Neuronal stem cell (in vitro differentiated cells): ENCODE measurements around the gene CLEC16A.

Source experiments
- DNase-seq: peaks from one replicate; pipeline ENCODE4 v3.0.0-alpha.2; 2013; ENCODE audit warnings: low spot score
- H2AFZ ChIP-seq: one replicate; pipeline ENCODE4 v1.6.1; 2013; ENCODE audit warnings: mild to moderate bottlenecking, low read length, inconsistent platforms
- H2AK5ac ChIP-seq: 2 replicates; pipeline ENCODE4 v1.6.1; 2013; ENCODE audit warnings: low read depth, mild to moderate bottlenecking, inconsistent platforms, low read length, moderate library complexity, mixed read lengths
- H2BK120ac ChIP-seq: 2 replicates; pipeline ENCODE4 v1.6.1; 2013; ENCODE audit warnings: low read depth, mild to moderate bottlenecking, inconsistent platforms, low read length, moderate library complexity, mixed read lengths
- H2BK12ac ChIP-seq: one replicate; pipeline ENCODE4 v1.6.1; 2013; ENCODE audit warnings: low read length, inconsistent platforms
- H2BK15ac ChIP-seq: 2 replicates; pipeline ENCODE4 v1.6.1; 2013; ENCODE audit warnings: mild to moderate bottlenecking, low read length, inconsistent platforms, mixed read lengths
- H2BK5ac ChIP-seq: one replicate; pipeline ENCODE4 v1.6.1; 2013; ENCODE audit warnings: inconsistent platforms, mild to moderate bottlenecking, low read length, moderate library complexity
- H3K14ac ChIP-seq: one replicate; pipeline ENCODE4 v1.6.1; 2013; ENCODE audit warnings: low read length, inconsistent platforms
- H3K18ac ChIP-seq: 2 replicates; pipeline ENCODE4 v1.6.1; 2013; ENCODE audit warnings: low read length, inconsistent platforms
- H3K23ac ChIP-seq: 2 replicates; pipeline ENCODE4 v1.6.1; 2013; ENCODE audit warnings: low read depth, mild to moderate bottlenecking, mixed read lengths, low read length, inconsistent platforms; ENCODE audit not compliant: poor library complexity
- H3K27ac ChIP-seq: replicated peaks from 3 replicates; pipeline ENCODE4 v1.5.1; 2013; ENCODE audit warnings: low read length, inconsistent platforms
- H3K27me3 ChIP-seq, 3 experiments: 2 replicates each; pipeline ENCODE4 v1.6.1; 2013; ENCODE audit warnings: low read length in 3 of 3, mild to moderate bottlenecking in 2 of 3, inconsistent platforms in 1 of 3, low read depth in 1 of 3, mixed read lengths in 1 of 3, moderate library complexity in 1 of 3; ENCODE audit not compliant: control insufficient read depth in 3 of 3, insufficient read depth in 3 of 3
- H3K36me3 ChIP-seq, 2 donors: replicated peaks in 1 of 2; 2 replicates each; pipeline ENCODE4 v1.6.1; 2013; ENCODE audit warnings: low read length in 2 of 2; ENCODE audit not compliant: control insufficient read depth in 2 of 2, insufficient read depth in 2 of 2
- H3K4ac ChIP-seq: 2 replicates; pipeline ENCODE4 v1.6.1; 2013; ENCODE audit warnings: inconsistent platforms, mild to moderate bottlenecking, low read length, moderate library complexity
- H3K4me1 ChIP-seq, 2 donors: 1 replicate in 1 of 2; 2 replicates in 1 of 2; pipeline ENCODE4 v1.6.1; 2013; ENCODE audit warnings: low read length in 2 of 2, low read depth in 1 of 2; ENCODE audit not compliant: control insufficient read depth in 2 of 2, insufficient read depth in 1 of 2
- H3K4me2 ChIP-seq: one replicate; pipeline ENCODE4 v1.6.1; 2013; ENCODE audit warnings: mild to moderate bottlenecking, low read length, inconsistent platforms; ENCODE audit not compliant: insufficient read depth, poor library complexity, severe bottlenecking
- H3K4me3 ChIP-seq, 2 donors: 2 replicates each; pipeline ENCODE4 v1.5.1; 2013; ENCODE audit warnings: low read length in 2 of 2, mild to moderate bottlenecking in 2 of 2, inconsistent platforms in 1 of 2, moderate library complexity in 1 of 2
- H3K79me1 ChIP-seq: one replicate; pipeline ENCODE4 v1.6.1; 2013; ENCODE audit warnings: low read depth, mild to moderate bottlenecking, inconsistent platforms, low read length, moderate library complexity
- H3K9ac ChIP-seq: one replicate; pipeline ENCODE4 v1.6.1; 2013; ENCODE audit warnings: mild to moderate bottlenecking, low read depth, low read length, inconsistent platforms; ENCODE audit not compliant: poor library complexity
- H3K9me3 ChIP-seq, 2 donors: replicated peaks in 1 of 2; 2 replicates each; pipeline versions ENCODE3 to v1.6.1; 2013; ENCODE audit warnings: low read length in 2 of 2, mild to moderate bottlenecking in 2 of 2, inconsistent platforms in 1 of 2, low read depth in 1 of 2, mixed read lengths in 1 of 2, moderate library complexity in 1 of 2; ENCODE audit not compliant: control insufficient read depth in 2 of 2, insufficient read depth in 1 of 2
- H4K8ac ChIP-seq: one replicate; pipeline ENCODE4 v1.6.1; 2013; ENCODE audit warnings: low read depth, mild to moderate bottlenecking, inconsistent platforms, low read length, moderate library complexity
- H4K91ac ChIP-seq: one replicate; pipeline ENCODE4 v1.6.1; 2013; ENCODE audit warnings: low read length, low read depth, mild to moderate bottlenecking, inconsistent platforms; ENCODE audit not compliant: poor library complexity
- WGBS, 2 donors: extraction: QIAGEN DNeasy Blood & Tissue Kit; methylation state at CpG; one replicate each; pipeline ENCODE4 v1.1.7; 2013; ENCODE audit warnings: missing lambda C conversion rate in 2 of 2, mixed read lengths in 1 of 2; ENCODE audit not compliant: insufficient read length in 2 of 2, insufficient replicate concordance in 1 of 2; ENCODE audit errors: extremely low coverage in 2 of 2; 5-methylcytosine and 5-hydroxymethylcytosine counted together

Gene CLEC16A

GRCh38 chr16:10918294-10919002, 25.9 kb upstream of the CLEC16A start:
- Histone ChIP-seq H3K4me2 (peak overlapping the region; percentile 27), H3K23ac (peak overlapping the region; percentile 11), H3K79me1 (no peaks in the 10 kb centered on the region), H2BK120ac (no peak overlapping the region), H3K14ac (no peak overlapping the region), H3K4me1 (peaks cover 0 to 4% of the 10 kb centered on the region in 2 donors), H4K91ac (no peak overlapping the region), H2AK5ac (peak overlapping the region; percentile 11), H3K36me3 (no peaks in the 10 kb centered on the region), H3K4me3 (no peak overlapping the region), H3K27me3 (peaks cover 0 to 3% (median 0%) of the 10 kb centered on the region in 3 experiments), H3K9me3 (no peaks in the 10 kb centered on the region), H2BK15ac (no peak overlapping the region), H3K4ac (no peak overlapping the region), H3K27ac (no peak overlapping the region), H4K8ac (no peak overlapping the region), H2AFZ (peak overlapping the region; percentile 39), H2BK5ac (no peak overlapping the region), H3K18ac (peak overlapping the region; percentile 76), H3K9ac (peak overlapping the region; percentile 53), H2BK12ac (no peak overlapping the region)
- no CpG with 5 or more reads among the region's 21 CpGs for WGBS, 2 donors
- DNase-seq, result peak; percentile 91

GRCh38 chr16:10919003-10919351, 25.4 kb upstream of the CLEC16A start:
- Histone ChIP-seq H2AFZ (no peak overlapping the region), H2BK120ac (no peak overlapping the region), H2BK15ac (no peak overlapping the region), H4K8ac (no peak overlapping the region), H3K27ac (no peak overlapping the region), H4K91ac (no peak overlapping the region), H2AK5ac (no peak overlapping the region), H3K23ac (no peak overlapping the region), H3K9me3 (no peaks in the 10 kb centered on the region), H2BK12ac (no peak overlapping the region), H3K4me2 (no peak overlapping the region), H2BK5ac (no peak overlapping the region), H3K36me3 (no peaks in the 10 kb centered on the region), H3K14ac (no peak overlapping the region), H3K18ac (no peak overlapping the region), H3K9ac (no peak overlapping the region), H3K79me1 (no peaks in the 10 kb centered on the region), H3K27me3 (peaks cover 0 to 3% (median 0%) of the 10 kb centered on the region in 3 experiments), H3K4ac (no peak overlapping the region), H3K4me3 (no peak overlapping the region), H3K4me1 (peaks cover 0 to 4% of the 10 kb centered on the region in 2 donors)
- no peak for DNase-seq
- no CpG with 5 or more reads among the region's 7 CpGs for WGBS, 2 donors

- no peak for DNase-seq
- Histone ChIP-seq H4K91ac (no peak overlapping the region), H3K18ac (no peak overlapping the region), H3K4me1 (peaks cover 0 to 4% of the 10 kb centered on the region in 2 donors), H4K8ac (no peak overlapping the region), H2BK120ac (no peak overlapping the region), H2BK12ac (no peak overlapping the region), H3K14ac (no peak overlapping the region), H3K23ac (no peak overlapping the region), H2AK5ac (no peak overlapping the region), H3K27me3 (no peaks in the 10 kb centered on the region), H2AFZ (no peak overlapping the region), H3K9ac (no peak overlapping the region), H3K4ac (no peak overlapping the region), H3K79me1 (no peaks in the 10 kb centered on the region), H3K4me3 (no peak overlapping the region), H2BK15ac (no peak overlapping the region), H3K4me2 (no peak overlapping the region), H3K9me3 (peaks cover 0 to 2% of the 10 kb centered on the region in 2 donors), H2BK5ac (no peak overlapping the region), H3K27ac (no peak overlapping the region), H3K36me3 (peaks cover 0 to 6% of the 10 kb centered on the region in 2 donors)
- WGBS, 2 donors, result no CpG with 5 or more reads among the region's 15 CpGs
These were observed 23.5 kb upstream of the CLEC16A start for GRCh38 chr16:10920726-10921427.

- Histone ChIP-seq H3K18ac (peak overlapping the region; percentile 12), H2BK120ac (no peak overlapping the region), H4K8ac (no peak overlapping the region), H3K9me3 (peaks cover 0 to 2% of the 10 kb centered on the region in 2 donors), H3K23ac (no peak overlapping the region), H4K91ac (no peak overlapping the region), H3K4me2 (no peak overlapping the region), H3K4me3 (no peak overlapping the region), H3K79me1 (no peaks in the 10 kb centered on the region), H3K36me3 (peaks cover 3 to 12% of the 10 kb centered on the region in 2 donors), H3K4me1 (peaks cover 0 to 4% of the 10 kb centered on the region in 2 donors), H3K9ac (no peak overlapping the region), H2AK5ac (no peak overlapping the region), H2AFZ (no peak overlapping the region), H2BK12ac (no peak overlapping the region), H3K4ac (no peak overlapping the region), H2BK5ac (no peak overlapping the region), H3K14ac (no peak overlapping the region), H3K27ac (no peak overlapping the region), H2BK15ac (no peak overlapping the region), H3K27me3 (no peaks in the 10 kb centered on the region)
- DNase-seq, result no peak
- WGBS, 2 donors, result no CpG with 5 or more reads among the region's 10 CpGs
These were observed 22.6 kb upstream of the CLEC16A start for GRCh38 chr16:10921536-10922327.
